Midbrain (tissue), 1 donor: Measurements from ENCODE around the gene MEIOSIN.

ENCODE experiments used
- DNase-seq: peaks from one replicate; lab custom pipeline; 2025; lab: John Stamatoyannopoulos, UW

Gene MEIOSIN

DNA sequence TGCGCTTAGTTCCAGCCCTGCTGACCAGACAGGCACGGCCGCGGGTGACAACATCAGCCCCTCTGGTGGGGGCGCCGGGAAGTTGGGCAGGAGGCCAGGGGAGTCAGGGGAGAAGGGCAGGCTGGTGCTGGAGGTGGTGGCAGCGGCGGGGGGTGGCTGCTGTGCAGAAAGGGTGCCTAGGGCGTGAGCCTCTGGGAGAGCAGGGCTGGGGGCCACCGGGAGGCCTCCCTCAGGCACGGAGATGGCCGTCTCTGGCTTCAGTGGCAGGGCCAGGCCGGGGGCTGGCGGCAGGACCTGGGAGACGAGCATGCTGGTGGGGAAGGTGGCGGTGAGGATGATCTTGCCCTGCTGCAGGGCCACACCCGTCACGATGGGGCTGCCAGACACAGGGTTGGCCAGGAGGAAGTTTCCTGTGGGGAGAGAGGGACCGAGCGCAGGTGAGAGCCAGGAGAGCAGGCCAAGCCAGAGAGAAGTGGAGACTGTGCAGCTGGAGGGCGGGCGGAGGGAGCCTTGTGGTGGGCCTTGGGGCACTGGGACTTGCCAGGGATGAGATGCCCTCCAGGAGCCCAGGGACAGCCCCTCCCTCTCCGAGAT lies 32.6 kb downstream of the MEIOSIN start:
- no peak for DNase-seq

DNA sequence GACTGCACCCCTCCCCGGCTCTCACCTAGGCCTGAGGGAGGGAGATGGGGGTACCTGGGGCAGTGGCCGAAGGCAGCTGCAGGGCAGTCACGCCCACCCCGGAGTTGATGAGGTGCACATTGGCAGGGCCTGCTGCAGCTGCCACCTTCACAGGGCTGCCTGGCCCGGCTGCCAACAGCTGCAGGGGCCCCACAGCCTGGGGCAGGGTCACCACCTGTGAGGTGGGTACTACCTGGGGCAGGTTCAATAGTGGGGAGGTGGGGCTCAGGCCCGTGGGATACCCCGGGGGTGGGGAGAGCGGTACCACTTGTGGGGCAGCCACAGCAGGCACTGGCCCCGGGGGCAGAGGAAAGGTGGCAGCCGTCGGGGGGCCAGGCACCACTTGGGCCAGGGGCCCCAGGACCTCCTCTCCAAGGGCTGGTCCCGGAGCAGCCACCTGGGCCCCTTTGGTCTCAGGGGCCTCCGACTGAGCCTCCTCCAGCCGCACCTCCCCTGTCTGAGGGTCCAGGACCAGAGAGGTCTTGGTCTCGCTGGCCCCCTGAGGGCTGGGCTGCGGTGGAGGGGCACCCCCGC lies 33.1 kb downstream of the MEIOSIN start:
- DNase-seq = no peak

DNA sequence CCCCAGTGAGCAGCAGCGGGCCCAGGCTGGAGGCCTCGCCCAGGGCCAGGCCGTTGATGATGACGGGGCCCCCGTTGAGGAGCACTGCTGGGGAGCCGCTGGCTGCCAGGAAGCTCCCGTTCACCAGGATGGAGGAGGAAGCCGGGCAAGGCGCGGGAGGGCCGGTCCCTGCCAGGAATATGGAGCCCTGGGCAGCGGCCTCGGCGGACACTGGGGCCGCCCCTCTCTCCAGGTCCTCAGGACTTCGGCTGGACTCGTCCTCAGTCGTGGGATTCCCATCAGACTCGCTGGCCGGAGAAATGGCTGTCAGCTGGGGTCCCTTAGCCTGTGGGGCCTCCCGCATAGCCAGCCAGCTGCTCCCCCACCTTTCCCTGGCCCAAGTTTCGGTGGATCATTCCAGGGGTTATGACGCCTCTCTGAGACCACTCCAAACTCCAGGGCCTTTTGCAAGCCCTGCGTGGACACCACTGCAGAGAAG lies 33.7 kb downstream of the MEIOSIN start:
- no peak for DNase-seq

GRCh38 chr19:45767410-45767880 lies 34.2 kb downstream of the MEIOSIN start:
- DNase-seq = peak; percentile 9

DNA sequence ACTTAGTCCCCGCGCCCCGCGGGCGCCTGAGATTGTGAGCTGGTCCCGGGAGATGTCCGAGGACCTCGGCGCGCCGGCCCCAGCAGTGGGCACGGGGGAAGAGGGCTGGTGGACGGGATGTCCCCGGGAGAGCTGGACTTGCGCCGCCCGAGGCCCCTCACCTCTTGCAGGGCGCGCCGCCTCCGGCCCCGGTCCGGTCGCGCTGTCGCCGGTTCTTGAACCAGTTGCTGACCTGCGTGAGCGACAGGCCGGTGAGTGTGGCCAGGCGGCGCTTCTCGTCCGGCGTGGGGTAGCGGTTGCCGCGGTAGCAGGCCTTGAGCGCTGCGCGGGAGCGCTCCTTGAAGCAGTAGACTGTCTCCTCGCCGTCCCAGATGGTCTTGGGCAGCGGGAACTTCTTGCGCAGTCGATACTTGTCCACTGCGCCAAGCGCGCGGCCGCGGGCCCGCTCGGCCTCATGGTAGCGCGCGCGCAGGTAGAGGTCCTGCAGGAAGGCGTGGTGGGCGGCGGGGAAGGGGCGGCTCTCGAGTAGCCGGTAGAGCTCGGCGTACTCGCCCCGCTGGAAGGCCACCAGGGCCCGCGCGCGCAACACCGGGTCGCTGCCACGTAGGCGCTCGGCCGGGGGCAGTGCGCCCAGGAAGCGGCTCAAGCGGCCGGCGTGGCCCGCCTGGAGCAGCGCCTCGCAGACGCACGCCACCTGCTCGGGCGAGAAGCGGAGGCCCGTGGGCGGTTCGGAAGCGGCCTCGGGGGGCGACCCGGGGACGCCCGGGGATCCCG lies 34.8 kb downstream of the MEIOSIN start:
- DNase-seq = peak; percentile 24

- DNase-seq = no peak
These were observed 35.4 kb downstream of the MEIOSIN start for GRCh38 chr19:45768655-45768983.

DNA sequence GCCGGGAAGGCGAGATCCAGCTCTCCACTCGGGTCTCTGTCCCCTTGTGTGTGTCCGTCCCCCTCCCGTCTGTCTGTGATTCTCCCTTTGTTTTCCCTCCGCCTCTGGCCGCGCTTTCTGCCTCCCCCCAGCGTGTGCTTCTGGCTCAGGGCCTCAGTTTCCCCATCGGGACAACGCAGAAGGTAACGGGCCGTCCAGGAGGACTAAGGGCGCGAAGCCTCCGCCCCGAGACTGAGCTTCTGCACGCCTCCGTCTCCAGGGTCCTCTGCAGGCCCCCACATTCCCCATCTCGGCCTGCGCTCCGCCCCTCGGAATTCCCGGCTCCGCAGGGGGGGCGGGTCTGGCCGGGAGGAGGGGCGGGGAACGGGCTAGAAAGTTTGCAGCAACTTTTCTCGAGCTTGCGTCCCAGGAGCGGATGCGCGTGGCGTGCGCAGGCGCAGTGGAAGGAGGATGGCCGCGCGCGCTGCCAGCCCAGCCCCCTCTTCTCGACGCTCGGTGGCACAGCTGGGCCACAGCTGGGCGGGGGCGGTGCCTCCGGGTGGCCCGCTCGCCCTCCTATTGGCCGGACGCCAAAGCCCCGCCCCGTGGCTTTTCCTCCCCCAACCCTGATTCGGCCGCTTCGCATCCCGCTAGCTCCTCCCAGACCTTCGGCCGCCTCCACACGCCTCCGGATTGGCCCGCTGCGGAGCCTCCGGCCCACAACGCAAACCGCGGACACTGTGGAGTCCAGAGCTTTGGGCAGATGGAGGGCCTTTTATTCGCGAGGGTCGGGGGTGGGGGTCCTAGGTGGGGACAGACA lies 35.9 kb downstream of the MEIOSIN start, which contains the start of gene SIX5:
Gene SIX5, minus strand, starts transcription at position 269 of the 799 bp plus-strand sequence. CDS start 408 bp downstream, outside the sequence.
- DNase-seq = peak; percentile 97

DNA sequence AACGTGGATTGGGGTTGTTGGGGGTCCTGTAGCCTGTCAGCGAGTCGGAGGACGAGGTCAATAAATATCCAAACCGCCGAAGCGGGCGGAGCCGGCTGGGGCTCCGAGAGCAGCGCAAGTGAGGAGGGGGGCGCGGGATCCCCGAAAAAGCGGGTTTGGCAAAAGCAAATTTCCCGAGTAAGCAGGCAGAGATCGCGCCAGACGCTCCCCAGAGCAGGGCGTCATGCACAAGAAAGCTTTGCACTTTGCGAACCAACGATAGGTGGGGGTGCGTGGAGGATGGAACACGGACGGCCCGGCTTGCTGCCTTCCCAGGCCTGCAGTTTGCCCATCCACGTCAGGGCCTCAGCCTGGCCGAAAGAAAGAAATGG lies 36.6 kb downstream of the MEIOSIN start:
- peak; percentile 66 for DNase-seq

DNA sequence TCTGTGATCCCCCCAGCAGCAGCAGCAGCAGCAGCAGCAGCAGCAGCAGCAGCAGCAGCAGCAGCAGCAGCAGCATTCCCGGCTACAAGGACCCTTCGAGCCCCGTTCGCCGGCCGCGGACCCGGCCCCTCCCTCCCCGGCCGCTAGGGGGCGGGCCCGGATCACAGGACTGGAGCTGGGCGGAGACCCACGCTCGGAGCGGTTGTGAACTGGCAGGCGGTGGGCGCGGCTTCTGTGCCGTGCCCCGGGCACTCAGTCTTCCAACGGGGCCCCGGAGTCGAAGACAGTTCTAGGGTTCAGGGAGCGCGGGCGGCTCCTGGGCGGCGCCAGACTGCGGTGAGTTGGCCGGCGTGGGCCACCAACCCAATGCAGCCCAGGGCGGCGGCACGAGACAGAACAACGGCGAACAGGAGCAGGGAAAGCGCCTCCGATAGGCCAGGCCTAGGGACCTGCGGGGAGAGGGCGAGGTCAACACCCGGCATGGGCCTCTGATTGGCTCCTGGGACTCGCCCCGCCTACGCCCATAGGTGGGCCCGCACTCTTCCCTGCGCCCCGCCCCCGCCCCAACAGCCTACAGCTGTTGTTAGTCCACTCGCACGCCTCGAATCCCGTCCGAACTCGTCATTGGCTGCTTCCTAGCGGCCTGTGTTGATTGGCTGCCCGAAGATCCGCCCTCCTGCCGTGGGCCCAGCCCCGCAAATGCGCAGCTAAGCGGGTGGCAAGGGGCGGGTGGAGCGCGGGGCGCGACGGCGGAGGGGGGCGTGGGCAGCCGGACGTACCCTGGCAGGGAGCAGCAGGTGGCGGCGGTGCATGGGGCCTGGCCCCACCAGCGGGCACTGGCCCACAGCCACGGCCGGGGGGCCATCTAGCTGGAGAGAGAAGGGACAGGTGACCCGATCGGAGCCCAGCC lies 37.2 kb downstream of the MEIOSIN start:
- peak; percentile 90 for DNase-seq

DNA sequence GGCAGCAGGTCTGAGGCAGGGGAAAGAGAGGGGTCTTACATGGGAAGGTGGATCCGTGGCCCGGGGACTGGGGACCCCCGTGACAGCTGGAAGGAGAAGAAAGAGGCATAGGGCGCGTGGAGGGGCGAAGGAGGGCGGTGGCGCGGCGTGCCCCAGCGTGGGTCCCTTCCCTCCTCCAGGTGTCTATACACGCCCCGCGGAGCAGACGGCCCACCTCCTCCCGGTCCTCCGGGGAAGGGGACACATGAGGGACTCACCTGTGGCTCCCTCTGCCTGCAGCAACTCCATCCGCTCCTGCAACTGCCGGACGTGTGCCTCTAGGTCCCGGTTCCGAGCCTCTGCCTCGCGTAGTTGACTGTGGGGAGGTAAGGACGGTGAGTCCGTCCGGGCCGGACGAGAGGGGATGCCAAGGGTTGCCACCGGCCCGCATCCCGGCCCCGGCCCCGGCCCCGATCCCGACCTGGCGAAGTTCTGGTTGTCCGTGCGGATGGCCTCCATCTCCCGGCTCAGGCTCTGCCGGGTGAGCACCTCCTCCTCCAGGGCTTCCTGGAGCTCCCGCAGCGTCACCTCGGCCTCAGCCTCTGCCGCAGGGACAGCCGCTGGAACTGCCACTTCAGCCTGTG lies 38.2 kb downstream of the MEIOSIN start:
- no peak for DNase-seq

DNA sequence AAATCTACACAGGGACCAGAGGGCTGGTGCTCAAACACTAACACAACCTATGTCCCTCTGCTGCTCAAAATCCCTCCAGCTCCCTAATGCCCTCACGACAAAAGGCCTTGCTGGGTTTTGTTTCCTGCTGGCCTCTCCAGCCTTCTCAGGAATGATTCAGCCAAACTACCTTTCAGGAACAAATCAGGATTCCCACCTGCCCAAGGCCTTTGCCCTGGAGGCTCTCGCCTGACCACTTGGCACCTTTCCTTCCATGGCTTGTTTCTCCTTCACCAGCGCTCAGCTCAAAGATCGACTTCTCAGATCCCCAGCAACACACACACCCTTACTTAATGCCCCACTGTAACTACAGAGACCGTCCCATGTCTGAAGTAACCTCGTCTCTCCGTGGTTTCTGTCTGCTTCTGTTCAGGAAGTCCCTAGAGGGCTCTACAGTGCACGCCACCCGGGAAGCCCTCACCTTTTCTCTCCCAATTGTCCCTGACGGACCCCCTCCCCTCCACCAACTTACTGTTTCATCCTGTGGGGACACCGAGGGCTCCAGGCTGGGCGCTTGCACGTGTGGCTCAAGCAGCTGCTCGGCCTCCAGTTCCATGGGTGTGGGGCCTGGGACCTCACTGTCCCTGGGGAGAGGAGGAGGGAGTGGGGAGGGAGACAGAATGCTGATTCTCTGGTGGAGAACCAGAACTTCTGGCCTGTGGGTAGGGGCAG lies 39.0 kb downstream of the MEIOSIN start:
- DNase-seq = no peak

- DNase-seq = no peak
These were observed 39.7 kb downstream of the MEIOSIN start for GRCh38 chr19:45772912-45773311.

- no peak for DNase-seq
These were observed 40.1 kb downstream of the MEIOSIN start for GRCh38 chr19:45773384-45773783.

- no peak for DNase-seq
These were observed 41.5 kb downstream of the MEIOSIN start for GRCh38 chr19:45774765-45775164.

DNA sequence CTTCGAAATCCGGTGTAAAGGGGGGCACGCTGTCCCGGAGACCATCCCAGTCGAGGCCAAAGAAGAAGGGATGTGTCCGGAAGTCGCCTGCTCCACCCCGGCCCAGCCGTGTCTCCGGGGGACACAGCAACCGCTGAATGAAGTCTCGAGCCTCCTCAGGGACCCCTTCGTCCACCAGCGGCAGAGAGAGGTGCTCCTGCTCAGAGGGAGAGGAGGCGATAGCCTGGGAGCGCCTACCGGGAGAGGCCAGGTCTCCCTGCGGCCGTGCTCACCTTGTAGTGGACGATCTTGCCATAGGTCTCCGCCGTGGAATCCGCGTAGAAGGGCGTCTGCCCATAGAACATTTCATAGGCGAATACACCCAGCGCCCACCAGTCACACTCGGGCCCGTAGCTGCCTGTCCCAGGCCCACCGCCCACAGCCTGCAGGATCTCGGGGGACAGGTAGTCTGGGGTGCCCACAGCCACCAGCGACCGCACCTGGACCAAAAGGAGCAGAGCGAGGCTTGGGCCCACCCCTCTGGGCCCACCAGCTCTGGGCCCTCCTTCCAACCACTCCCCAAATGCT lies 44.2 kb downstream of the MEIOSIN start:
- no peak for DNase-seq

GRCh38 chr19:45778010-45778661 lies 44.9 kb downstream of the MEIOSIN start:
- no peak for DNase-seq

- DNase-seq = no peak
These were observed 46.2 kb downstream of the MEIOSIN start for GRCh38 chr19:45779231-45780145.

GRCh38 chr19:45780146-45780447 lies 46.9 kb downstream of the MEIOSIN start:
- DNase-seq = no peak
